NCI-H146 treated with DMSO at 0.1 percent for 48 hours (cell line): ENCODE measurements around the gene TXNDC5.

Source experiments
- DNase-seq: peaks from one replicate; lab custom pipeline; 2025; ENCODE audit not compliant: unreplicated experiment; lab: John Stamatoyannopoulos, UW

The TXNDC5 gene

GRCh38 chr6:7910654-7911344 lies at the start of gene TXNDC5:
Gene TXNDC5 (minus strand): TSS chr6:7910788. CDS start chr6:7910776, 12 bp downstream.
- DNase-seq, result peak; percentile 51

DNA sequence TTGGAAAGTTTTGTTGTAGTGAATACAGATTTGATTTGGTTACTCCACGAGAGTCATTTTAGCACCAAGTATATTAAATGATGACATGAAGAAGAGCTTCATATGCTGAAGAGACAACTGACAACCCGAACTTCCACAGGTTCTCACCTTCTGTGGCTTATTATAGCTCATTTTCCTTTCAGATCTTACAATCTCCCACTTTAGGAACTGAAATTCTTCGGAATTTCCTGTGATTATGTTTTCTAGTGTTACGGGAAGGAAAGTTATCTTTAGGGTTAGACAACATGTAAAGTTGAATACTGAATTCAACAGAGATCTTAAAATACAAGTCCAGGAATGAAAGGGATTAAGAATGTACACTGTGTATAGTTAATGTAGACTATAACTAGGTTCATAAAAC lies 49.6 kb upstream of the TXNDC5 start:
- DNase-seq, result no peak

GRCh38 chr6:7959453-7959852 lies 48.9 kb upstream of the TXNDC5 start:
- DNase-seq, result no peak

DNA sequence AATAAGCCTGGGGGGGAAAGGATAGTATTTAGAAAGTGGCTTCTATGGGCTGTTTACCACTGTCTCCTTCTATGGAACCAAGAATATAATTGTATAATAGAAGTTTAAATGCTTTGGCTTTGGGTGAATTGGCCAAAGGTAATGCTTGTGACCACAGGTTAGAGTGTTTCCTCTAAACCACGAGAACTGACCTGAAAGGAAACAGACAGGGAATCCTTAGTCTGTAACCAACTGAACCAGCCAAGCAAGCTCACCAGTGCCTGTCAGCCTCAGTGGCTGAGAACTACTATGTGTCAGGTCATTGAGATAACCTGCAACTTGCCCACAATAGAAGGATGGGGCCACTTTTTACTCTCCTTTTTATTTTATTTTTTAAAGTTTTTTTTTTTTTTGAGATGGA lies 47.9 kb upstream of the TXNDC5 start:
- DNase-seq, result no peak

DNA sequence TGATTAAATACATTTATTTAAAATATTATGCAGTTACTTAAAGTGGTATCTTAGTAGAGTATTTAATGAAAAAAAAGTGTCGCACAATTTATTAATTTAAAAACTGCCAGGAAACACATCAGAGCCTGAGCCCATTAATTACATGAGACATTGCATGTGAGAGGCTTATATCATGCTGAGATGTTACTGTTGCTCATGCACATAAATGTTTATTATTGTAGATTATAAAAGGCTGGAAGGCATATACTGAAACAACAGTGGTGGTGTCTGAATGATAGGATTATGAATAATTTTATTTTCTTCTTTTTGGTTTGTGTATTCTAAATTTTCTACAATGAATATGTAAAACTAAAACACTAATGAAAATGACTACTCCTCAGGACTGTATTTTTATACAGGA lies 45.7 kb upstream of the TXNDC5 start:
- DNase-seq, result no peak

DNA sequence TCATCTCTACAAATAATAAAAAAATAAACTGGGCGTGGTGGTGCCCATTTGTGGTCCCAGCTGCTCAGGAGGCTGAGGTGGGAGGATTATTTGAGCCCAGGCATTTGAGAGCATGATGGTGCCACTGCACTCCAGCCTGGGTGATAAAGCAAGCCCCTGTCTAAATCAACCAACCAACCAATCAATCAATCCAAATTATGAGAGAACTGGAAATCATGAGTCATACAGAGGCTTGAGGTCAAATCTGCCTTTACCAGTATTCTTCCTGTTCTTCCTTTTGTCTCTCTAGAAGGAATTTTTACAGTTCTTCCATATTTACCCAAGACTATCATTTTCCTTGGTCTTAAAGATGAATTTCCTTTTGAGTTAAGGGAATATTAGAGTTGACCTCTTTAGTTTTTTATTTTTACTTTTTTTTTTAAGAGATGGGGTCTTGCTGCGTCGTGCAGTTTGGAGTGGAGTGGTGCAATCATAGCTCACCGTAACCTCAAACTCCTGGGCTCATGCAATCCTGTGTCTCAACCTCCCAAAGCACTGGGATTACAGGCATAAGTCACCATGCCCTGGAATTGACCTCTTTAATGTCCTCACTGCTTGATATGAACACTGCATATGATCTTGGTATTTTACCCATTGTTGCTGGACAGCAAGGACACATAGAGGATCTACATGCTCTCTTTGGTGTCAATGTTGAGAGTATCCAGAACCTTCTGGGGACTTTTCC lies 44.1 kb upstream of the TXNDC5 start:
- DNase-seq, result no peak

DNA sequence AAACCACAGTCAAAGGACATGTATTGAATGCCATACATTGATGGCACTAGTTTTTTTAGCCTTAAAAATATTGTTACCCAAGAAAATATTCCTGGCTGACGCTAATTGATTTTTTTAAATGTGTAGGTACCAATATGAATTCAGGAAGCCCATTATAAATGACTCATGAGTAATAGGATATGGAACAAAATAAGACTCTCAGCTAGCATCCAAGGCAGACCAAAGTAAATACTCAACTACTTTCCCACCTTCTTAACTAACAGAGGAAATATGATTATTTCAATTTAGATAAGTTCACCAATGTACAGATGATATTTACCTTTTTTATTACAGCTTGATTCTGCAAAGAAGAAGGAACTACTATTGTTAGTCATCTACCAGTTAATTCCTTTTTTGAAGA lies 43.2 kb upstream of the TXNDC5 start:
- DNase-seq, result no peak

DNA sequence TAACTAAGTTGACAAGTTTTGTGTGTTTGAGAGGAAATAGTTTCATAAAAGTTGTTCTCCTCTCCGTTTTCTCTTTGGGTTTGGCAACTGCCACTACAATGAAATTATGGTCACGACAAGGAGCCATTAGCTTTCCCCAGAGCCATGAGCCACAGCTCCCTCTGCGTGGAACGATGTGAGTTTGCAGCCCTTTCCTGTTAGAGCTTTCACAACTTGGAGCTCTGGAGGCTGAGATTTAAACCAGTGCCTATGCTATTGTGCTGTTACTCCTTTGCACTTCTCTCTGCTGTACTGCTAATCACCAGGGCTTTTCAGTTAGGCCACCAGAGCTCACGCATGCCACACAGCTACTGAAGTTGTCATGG lies 29.3 kb upstream of the TXNDC5 start:
- no peak for DNase-seq

- peak; percentile 15 for DNase-seq
Measured at GRCh38 chr6:7939184-7939863, 28.7 kb upstream of the TXNDC5 start.

DNA sequence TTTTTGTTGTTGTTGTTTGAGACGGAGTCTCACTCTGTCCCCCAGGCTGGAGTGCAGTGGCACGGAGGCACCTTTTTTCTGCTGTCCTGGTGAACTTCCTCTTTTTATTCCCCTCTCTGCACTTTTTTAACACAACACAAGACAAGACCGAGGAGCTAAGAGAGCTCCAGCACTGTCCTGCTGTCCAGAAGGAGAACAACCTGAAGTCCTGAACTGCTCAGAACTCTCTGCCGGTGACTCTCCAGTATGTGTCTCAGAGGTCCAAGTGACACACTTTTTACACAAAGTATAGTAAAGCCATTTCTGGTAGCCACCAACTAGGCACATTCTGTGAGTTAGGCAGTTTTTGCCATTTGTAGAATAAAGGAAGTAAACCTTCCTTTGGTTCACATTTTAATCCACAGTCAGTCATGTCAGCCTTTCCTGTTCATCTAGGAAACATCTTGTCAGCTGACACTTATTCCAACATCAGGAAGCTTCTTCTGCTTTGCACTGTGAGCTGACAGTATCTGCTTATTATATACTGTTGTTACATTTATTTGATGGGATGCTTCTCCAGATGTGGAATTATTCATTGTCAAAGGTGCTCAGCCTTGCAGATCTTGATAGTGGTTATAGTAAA lies 28.1 kb upstream of the TXNDC5 start:
- DNase-seq, result no peak

- no peak for DNase-seq
Measured at GRCh38 chr6:7933794-7934193, 23.2 kb upstream of the TXNDC5 start.

DNA sequence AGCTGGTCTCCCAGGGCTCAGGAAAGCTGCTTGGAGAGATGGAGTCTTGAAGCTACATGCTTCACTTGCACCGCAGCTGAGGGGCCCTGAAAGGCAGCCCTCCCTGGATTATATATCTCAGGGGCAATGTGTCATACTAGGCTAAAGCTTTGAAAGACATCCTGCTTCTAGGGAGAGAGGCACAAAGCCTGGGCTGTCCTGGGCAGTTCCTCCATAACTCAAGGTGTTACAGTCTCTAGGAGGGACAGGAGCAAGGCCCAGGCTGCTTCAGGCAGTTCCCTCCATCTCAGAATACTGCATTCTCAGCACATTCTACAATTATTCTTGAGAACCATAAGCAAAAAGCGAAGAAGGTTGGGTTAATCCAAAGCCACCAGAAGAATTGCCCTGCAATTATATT lies 22.0 kb upstream of the TXNDC5 start:
- DNase-seq, result no peak

- DNase-seq, result no peak
Measured at GRCh38 chr6:7924867-7925266, 14.3 kb upstream of the TXNDC5 start.

- DNase-seq, result no peak
Measured at GRCh38 chr6:7922596-7922995, 12.0 kb upstream of the TXNDC5 start.

DNA sequence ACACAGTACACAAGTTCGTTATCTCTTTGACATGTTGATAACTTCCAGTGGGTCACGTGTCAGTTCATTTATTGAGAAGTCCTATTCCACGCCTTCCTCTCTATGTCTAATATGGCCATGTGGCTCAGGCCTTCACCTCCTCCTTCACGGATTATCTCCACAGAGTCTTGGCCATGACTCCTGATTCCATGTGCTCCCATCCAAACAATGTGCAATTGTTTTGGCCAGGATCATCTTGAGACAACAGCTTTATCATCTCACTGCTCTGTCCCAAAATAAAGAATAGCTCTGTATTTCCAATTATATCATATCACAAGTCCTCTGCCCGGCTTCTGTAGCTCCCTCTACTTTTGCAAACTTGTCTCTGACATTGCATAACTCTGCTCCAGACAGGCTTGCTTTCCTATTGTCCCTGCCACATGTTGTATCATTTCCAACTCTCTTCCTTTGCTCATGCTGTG lies 11.1 kb upstream of the TXNDC5 start:
- DNase-seq, result no peak

- no peak for DNase-seq
Measured at GRCh38 chr6:7921046-7921445, 10.5 kb upstream of the TXNDC5 start.

- DNase-seq, result no peak
Measured at GRCh38 chr6:7920425-7920824, 9.8 kb upstream of the TXNDC5 start.

DNA sequence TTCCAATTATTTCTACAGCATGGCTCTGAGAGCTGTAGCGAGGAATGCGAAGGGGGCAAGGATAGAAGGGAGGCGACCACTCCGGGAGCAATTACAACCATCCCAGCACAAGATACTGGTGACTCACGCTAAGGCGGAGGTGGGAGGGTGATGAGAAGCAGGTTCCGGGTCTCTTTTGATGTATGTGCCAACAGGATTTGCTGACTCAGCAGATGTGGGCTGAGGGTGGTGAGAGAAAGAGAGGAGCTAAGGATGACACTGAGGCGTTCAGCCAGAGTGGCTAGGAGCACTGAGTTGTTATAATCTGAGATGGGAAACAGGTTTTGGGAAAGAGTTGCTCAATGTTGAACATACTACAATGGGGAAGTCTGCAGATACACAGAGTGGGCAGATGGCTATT lies 9.3 kb upstream of the TXNDC5 start:
- no peak for DNase-seq

GRCh38 chr6:7918403-7918802 lies 7.8 kb upstream of the TXNDC5 start:
- DNase-seq, result no peak

GRCh38 chr6:7917729-7918128 lies 7.1 kb upstream of the TXNDC5 start:
- no peak for DNase-seq

DNA sequence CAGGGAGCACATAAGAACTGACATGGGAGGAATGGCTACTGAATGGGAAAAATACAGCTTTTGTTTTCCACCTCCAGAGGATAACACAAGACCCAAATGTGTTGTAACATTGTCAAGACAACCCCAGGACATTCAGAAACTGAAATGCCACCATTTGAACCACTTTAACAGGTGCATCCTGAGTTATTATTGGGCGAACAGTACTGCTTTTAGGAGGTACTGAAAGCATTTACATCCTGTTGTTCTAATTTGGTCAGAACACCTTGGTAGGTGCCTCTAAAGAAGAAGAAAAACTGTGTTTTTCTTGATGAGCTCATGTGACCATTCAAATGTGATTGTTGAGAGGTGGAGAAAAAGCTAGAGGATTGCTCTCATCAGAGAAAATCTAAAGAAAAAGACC lies 6.4 kb upstream of the TXNDC5 start:
- no peak for DNase-seq
